Stimulated activated CD4-positive, alpha-beta T cell treated with anti-CD3 and anti-CD28 coated beads, Interleukin-4, amount 100 ng/mL, for 48 hours (primary cell): ENCODE measurements around the gene KCNK3.
"Not testable (repeated sequence)": the region's sequence is repeated elsewhere in the genome, so short reads cannot be mapped to it uniquely, and the experiment has no call there.

Source experiments
- DNase-seq, 2 donors: peaks; one replicate each; pipeline ENCODE4 v3.0.0-alpha.2; 2020; ENCODE audit warnings: low read depth in 2 of 2

Gene KCNK3

DNA sequence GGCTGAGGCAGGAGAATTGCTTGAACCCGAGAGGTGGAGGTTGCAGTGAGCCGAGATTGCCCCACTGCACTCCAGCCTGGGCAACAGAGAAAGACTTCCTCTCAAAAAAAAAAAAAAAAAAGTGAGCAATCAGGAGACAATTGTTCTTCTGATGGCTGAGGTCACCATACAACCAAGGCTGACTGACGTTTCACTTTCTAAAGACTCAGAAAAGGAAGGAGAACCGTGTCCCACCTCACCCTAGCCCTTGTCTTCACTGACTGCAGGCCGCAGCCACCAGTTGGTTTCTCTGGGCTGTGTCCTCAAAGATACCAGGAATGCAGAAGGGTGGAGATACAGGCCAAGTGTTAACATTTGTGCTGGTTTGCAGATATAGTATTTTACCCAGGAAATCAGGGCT lies 63.8 kb downstream of the KCNK3 start:
- DNase-seq: no peak

DNA sequence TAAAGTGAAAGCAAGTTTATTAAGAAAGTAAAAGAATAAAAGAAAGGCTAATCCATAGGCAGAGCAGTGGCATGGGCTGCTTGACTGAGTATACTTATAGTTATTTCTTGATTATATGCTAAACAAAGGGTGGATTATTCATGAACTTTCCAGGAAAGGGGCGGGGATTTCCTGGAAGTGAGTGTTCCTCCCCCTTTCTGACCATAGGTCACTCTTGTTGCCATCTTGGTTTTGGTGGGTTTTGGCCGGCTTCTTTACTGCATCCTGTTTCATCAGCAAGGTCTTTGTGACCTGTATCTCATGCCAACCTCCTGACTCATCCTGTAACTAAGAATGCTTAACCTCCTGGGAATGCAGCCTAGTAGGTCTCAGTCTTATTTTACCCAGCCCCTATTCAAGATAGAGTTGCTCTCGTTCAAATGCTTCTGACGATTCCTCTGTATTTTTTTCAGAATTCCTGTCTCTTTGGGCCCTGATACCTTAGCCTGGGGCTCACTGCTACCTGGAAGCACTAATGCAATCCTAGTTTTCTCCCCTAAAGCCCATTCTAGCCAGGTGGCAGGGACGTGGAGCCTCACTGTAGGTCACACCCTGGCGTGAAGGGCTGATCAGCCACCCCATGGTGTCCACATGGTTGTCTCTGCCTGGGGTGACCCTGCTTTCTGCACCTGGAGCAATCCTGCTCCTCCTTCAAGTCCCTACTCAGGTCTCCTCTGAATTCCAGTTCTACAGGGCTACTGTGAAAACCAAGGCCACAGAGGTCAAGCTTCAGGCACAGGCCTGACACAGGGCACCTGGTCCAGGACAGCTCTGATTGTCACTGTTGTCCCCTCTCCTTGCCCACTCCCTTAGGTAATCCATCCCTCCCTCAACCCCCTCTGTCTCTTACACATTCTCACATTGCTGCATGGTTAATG lies 65.6 kb downstream of the KCNK3 start:
- DNase-seq: no peak

DNA sequence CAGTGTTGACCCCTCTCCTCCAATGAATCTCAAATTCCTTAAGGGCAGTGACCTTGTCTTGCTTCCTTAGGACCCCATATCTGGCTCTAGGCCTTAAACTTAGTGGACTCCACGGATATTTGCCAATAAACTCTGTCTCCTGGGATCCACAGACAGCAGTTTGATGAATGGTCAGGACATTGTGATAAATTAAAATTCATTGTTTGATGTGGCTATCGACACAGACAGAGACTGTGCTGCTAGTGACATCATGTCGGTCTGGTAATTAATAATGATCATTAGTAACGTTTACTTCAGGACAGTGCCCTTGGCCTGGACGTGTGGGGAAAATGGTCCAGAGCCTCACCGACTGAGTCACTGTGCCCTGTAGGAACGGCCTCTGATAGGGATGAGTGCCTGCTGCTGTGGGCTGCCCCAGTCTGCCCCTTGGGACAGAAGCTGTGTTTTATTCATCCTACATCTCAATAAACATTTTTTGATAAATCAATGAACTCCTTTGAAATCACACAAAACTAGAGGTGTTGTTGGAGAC lies 66.3 kb downstream of the KCNK3 start:
- no peak for DNase-seq

DNA sequence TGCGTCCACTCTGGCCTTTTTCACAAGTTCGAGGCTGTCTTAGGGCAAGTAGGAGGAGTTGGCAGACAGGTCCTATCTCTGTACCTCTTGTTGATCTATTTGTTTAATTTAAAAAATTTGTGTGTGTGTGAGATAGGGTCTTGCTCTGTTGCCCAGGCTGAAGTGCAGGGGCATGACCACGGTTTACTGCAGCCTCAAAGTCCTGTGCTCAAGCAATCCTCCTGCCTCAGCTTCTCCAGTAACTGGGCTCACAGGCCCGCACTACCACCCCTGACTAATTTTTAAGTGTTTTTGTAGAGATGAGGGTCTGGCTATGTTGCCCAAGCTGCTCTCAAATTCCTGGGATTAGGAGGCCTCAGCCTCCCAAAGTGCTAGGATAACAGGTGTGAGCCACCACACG lies 67.3 kb downstream of the KCNK3 start:
- no peak for DNase-seq

DNA sequence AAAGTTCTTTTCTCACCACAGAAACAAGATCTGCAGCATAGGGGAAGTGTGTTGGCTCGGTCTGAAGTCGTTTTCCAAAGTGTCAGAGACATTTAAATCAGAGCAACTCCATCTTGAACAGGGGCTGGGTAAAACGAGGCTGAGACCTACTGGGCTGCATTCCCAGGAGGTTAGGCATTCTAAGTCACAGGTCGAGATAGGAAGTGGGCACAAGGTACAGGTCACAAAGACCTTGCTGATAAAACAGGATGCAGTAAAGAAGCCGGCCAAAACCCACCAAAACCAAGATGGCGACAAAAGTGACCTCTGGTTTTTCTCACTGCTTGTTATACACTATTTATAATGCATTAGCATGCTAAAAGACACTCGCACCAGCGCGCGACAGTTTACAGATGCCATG lies 68.5 kb downstream of the KCNK3 start:
- DNase-seq: not testable (repeated sequence)

DNA sequence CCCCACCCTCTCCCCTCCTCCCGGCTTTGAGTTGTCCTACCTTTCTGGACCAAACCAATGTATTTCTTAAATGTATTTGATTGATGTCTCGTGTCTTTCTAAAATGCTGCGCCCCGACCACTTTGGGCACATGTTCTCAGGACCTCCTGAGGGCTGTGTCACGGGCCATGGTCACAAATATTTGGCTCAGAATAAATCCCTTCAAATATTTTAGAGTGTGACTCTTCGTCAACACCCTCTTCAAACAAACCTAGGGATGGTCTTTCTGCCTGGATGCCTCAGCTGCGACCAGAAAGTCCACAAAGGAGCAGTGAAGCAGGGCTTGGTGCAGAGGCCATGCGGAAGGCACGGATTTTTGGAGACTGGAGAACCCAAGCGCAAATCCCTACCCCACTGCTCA lies 70.5 kb downstream of the KCNK3 start:
- DNase-seq: no peak

DNA sequence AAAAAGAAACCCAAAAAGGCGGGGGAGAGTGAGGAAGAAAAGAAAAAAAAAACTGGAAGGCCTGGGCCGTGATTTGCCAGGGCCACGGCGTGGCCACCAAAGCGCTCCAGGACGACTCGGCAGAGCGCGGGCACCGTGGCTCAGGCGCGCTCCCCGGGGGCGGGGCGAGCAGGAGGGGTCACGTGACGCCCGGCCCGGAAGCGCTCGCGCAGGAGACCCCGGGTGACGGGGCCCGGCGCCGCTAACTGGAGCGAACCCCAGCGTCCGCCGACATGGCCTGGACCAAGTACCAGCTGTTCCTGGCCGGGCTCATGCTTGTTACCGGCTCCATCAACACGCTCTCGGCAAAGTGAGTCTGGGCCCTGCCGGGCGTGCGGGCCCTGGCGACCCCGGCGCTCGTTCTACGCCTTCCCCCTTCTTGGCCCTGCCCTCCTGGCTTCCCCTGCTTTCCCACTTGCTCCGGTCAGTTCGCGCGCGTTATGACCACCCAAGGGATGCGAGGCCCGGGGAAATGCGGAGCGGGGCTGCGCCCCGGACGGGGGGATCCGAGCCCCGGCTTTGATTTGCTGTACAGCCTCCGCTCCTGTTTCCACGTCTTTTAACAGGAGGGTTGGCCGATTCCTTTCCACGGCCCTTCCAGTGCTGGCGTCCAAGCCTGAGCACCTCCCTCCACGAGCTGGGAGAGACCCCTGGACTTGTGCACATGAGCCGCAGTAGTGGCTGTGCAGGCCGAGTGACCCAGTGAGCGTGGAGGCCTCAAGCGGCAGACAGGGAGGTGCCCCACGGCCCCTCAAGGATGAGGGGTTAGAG lies 71.8 kb downstream of the KCNK3 start, which contains the start of gene SLC35F6:
SLC35F6 (plus strand) TSS at position 207 of the 810 bp plus-strand sequence; CDS start at position 273, 66 bp downstream.
- peak; percentile 68 to 75 for DNase-seq

DNA sequence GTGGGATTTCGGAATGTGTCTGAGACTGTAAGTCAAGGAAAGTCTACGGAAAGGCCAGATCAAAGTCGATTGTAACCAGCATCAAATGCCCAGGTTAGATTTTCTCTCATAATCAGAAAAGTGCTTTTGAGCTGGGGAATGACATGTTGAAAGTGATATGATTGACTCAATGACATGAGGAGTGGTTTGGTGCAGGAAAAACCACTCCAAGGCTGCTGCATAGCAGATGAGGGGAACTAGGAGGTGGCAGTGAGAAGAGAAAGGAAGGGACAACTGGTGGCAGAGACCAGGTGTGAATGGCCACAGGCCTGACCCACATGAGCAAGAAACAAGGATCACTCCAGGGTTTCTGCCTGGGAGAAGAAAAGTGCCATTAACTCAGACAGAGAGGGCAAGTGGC lies 72.4 kb downstream of the KCNK3 start:
- no peak for DNase-seq

DNA sequence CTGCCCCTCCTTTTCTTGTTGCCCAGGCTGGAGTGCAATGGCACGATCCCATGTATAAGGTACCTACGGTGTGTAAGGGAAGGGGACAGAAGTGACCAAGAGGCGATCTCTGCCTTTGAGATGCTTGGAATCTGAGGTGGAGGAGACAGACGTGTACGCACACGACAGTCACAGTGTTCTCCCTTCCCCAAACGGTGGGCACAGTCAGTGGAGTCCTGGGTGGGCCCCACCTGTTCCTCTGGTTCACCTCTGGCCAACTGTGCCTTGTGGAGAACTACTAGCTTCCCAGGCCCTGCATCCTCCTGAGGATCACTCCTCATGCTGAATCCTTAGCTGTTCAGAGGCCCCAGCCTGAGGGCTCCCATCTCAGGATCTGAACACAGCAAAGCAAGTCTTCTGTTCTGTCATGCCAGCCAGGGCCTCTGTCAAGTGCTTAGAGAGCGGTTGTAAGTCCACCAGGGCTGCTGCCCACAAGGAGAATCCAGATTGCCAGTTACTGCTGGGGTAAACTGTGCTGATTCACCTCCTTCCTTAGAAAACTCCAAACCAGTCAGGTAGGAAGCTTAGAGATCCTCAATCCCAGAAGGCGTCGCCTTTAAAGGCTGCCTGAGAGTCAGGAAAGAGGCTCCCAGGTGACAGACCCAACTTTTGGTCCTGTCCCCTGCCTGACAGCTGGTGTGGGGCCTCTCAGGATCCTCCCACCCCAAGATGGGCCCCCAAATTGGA lies 73.1 kb downstream of the KCNK3 start:
- no peak for DNase-seq

DNA sequence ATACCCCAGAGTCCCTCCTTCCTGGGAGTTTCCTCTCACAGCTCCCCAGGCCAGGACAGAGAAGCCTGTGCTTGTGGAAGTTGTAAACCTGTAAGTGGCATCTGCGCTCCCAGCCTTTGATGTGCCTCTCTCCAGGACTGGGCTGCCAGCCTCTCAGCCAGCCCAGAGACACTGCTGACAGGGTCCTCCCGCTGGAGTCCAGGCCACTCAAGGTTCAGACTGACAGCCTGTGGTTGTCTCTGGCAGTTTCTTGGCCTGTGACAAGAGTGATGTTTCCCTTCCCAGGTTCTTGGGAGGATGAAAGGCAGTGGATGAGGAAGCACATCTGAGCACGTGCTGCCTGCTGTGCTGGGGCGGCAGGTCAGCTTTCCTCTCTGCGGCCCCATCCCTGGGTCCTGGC lies 74.6 kb downstream of the KCNK3 start:
- DNase-seq: no peak

DNA sequence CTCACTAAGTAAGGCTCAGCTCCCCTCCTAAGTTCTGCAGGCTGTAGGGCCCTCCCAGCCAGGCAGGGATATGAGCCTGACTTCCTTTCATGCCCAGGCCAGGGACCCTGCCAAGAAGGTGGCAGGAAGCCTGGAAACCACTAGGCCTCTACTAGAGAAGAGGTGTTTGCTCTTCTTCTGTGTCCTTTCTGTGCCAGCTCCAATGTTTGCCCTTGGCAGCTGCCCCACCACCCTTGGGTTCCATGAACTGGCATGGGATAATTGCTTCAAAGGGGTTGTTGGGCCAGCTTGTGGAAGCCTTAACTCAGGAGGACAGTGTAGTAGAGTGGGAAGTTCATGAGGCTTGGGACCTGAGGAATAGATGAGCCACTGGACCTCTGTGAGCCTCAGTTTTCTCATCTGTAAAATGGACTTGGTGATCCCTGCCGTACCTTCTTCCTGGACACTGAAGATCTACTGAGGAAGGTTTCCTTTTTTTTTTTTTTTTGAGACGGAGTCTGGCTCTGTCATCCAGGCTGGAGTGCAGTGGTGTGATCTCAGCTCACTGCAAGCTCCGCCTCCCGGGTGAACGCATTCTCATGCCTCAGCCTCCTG lies 75.5 kb downstream of the KCNK3 start:
- no peak for DNase-seq

DNA sequence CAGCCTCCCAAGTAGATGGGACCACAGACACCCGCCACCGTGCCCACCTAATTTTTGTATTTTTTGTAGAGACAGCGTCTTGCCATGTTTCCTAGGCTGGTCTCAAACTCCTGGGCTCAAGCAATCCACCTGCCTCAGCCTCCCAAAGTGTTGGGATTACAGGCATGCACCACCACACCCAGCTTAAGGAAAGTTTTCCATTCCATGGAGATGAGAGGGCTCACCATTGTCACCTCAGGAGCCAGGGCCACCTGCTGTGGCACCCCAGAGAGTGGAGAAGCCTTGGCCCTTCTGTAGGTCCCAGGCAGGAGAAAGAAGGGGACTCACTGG lies 76.2 kb downstream of the KCNK3 start:
- no peak for DNase-seq

DNA sequence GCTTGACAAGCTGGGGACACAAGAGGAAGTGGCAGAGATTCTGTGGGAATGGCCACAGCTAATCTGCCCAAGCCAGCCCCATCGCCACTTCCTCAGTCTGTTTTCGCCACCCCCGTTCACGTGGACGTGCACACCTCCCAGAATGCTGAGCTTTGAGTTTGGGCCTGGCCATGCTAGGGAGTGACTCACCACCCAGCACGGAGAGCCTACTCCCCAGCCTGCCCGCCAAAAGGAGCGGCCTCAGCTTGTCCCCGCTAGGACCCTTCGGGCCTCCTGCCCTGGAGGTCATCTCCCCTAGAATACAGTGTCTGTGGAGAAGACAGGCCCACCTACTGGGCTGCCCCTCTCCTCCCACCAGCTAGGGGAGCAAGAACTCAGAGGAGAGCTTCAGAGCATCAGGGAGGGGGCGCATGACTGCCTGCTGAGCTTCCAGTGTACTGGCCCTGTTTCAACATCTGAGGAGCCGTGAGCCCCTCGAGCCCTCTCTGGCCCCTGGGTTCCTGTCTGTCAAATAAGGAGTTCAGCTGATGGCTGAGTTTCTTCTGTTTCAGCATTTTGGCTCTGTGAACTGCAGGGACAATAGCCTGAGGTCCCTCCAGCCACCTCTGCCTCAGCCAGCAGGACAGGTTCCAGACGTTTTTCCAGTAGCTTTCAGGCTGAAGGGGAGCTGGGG lies 76.7 kb downstream of the KCNK3 start:
- DNase-seq: no peak

DNA sequence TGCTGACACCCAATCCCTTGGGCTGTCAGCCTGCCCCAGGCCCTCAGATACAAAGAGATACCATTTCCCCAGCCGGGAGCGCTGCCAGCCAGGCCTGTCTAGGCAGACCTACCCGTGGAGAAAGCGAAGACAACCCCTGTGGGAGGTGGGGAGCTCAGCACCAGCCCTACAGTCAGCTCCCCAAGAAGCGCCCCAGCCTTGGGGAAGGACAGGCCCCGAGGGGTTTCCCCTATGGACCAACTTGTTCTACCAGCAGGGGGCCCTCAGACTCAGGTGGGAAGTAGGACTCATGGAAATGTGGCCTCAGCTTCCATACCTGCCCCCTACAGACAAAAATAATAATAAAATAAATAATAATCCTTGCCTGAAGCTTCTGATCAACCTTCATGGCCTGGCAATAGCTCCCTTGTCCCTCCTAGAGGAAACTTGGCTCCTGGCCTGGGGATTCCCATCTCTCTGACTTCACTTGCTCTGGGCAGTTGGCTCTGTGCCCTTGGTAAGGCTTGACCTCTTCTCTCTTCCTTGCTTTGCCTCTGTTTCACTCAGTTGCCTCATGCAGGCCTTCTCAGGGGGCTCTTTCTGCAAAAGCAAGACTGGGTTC lies 78.6 kb downstream of the KCNK3 start:
- no peak for DNase-seq

DNA sequence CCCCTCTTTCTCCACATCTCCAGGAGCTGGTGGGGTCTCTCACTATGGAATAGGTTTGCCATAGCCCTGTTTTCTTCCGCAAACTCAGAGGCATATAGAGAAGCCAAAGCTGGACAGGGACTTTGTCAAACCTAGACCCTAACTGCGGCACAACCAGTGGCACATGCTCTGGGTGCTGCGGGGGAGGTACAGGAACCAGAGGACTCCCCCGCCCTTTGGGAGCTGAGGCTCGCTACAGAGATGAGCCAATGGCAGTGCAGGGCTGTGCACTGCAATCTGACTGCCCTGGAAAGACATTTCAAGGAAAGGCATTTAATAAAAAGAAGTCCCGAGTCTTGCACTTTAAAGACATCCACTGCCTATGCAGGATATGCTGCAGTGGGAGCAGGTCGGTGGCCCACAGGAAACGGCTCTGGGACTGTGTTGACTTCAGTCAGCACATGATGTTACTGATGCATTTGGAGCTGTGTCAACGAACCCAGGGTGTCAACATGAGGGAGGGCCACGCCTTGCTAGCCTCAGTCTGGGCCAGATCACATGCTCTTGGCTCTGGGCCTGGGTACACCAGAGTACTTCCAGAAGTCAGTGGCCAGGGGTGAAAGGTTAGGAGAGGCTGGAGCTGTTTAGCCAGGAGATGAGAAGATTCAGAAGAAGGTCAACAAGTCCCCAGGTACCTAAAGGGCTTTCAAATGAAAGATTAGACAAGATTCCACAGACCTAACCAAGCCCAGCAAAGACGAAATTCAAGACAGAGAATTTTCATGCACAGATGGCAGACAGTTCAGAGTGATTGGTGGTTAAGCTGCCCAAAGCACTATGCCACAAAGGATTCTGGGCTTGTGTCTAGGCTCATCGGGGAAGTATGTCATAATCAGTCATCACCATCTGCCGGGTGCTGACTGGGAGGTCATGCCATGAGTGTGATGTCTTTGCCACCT lies 79.8 kb downstream of the KCNK3 start:
- DNase-seq: no peak

DNA sequence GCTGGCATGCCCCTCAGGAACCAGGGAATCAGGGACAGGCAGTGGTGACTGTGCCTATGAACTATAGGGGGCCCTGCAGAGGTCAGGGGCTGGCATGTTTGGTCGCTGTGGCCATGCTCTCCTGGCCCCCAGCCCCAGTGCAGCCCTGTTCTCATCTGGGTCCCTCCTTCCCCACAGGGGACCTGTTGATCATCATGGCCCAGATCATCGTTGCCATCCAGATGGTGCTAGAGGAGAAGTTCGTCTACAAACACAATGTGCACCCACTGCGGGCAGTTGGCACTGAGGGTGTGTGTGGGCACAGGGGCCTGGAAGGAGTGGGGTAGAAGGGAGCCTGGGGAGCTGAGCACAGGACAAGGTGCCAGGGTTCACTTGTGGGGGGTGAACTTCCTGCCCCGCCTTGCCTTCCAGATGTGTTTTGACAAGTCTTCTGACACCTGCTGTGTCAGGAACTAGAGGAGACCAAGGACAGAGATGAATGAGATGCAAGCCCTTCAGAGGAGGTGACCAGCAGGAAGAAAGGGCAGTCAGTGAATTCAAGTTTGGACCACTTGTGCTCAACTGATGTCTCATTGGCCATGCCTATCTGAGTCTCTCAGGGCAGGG lies 83.8 kb downstream of the KCNK3 start:
- DNase-seq: no peak

DNA sequence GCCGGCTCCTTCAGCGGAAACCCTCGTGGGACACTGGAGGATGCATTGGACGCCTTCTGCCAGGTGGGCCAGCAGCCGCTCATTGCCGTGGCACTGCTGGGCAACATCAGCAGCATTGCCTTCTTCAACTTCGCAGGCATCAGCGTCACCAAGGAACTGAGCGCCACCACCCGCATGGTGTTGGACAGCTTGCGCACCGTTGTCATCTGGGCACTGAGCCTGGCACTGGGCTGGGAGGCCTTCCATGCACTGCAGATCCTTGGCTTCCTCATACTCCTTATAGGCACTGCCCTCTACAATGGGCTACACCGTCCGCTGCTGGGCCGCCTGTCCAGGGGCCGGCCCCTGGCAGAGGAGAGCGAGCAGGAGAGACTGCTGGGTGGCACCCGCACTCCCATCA lies 85.6 kb downstream of the KCNK3 start:
- no peak for DNase-seq

DNA sequence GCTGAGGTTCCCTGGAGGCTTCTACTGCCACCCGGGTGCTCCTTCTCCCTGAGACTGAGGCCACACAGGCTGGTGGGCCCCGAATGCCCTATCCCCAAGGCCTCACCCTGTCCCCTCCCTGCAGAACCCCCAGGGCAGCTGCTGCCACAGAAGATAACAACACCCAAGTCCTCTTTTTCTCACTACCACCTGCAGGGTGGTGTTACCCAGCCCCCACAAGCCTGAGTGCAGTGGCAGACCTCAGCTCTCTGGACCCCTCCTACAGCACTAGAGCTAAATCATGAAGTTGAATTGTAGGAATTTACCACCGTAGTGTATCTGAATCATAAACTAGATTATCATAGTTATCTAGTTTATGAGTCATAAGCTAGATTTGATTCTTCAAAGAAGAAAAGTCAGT lies 86.0 kb downstream of the KCNK3 start:
- no peak for DNase-seq

DNA sequence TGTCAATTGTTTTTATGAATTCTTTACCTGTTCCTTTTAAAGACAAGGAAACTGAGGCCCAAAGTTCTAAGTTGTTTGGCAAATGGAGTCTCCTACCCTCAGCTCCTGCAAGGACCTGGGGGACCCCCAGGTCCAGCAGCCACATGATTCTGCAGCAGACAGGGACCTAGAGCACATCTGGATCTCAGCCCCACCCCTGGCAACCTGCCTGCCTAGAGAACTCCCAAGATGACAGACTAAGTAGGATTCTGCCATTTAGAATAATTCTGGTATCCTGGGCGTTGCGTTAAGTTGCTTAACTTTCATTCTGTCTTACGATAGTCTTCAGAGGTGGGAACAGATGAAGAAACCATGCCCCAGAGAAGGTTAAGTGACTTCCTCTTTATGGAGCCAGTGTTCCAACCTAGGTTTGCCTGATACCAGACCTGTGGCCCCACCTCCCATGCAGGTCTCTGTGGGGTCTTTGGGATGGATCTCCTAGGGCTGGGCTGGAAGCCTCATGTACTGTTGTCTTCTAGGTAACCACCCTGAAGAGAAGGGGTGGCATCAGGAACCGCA lies 87.8 kb downstream of the KCNK3 start:
- no peak for DNase-seq
